ENCODE measurements around the gene DRC1.

DNA sequence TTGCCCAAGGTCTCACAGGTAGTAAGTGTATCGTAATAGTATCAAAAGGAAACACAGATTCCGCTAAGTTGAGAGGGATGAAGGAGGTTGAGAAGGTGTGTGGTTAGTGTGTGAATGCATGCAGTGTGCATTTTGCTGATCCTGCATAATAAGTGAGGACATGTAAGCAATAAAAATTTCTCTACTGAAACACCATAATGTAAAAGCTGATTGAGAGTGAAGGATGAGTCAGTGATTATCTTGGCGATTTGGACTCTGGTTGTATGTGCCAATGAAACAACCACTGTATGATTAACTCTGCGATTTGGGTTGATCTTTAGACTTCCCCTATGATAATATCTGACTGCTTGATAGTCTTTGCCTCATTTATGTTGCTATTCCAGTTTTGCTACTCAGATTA is 38.4 kb upstream of the DRC1 start:
- TF ChIP-seq EGR1 (IDR thresholded peaks at IDR 0.05) (no peak), NFIC (IDR thresholded peaks at IDR 0.05) (no peak), RAD21 (IDR thresholded peaks at IDR 0.05; ENCODE audit: low read depth) (no peak), CREB1 (IDR thresholded peaks at IDR 0.05; ENCODE audit: low read depth) (no peak), YY1 (IDR thresholded peaks at IDR 0.05; ENCODE audit: low read depth) (no peak), EP300 (IDR thresholded peaks at IDR 0.05; ENCODE audit: borderline replicate concordance) (no peak)
- TF ChIP-seq, protein P1, sequence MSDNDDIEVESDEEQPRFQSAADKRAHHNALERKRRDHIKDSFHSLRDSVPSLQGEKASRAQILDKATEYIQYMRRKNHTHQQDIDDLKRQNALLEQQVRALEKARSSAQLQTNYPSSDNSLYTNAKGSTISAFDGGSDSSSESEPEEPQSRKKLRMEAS (IDR thresholded peaks at IDR 0.05), result no peak
